ENCODE data around the gene TTLL10.
"Not testable (repeated sequence)": the region's sequence is repeated elsewhere in the genome, so short reads cannot be mapped to it uniquely, and the experiment has no call there.

The TTLL10 gene

DNA sequence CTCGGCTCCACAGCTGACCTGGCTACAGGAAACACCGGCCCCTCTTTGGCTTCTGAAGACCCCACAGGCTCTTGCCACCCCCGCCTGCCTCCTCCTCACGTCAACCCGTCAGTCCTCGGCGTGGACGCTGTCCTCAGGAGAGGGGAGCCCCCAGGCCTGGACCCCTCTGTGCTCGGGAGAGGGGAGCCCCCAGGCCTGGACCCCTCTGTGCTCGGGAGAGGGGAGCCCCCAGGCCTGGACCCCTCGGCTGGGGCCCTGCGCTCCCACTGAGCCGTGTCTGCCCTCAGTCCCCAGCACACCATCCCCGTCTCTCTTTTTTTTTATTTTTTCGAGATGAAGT, 31.8 kb upstream of the TTLL10 start:
- no peak for DNase-seq (ENCODE audit: low spot score)

DNA sequence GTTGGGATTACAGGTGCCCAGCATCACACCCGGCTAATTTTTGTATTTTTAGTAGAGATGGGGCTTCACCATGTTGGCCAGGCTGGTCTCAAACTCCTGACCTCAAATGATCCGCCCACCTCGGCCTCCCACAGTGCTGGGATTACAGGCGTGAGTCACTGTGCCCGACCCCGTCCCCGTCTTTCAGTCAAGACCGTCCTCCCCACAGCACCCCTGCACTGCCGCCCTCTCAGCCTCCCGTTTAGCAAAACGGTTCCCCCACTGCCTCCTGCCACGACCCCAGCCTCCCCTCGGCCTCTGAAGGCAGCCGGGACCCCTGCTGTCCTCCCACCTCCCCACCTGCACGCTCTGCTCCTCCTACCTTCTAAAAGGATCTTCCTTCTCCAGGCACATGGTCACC, 31.3 kb upstream of the TTLL10 start:
- not testable (repeated sequence) for DNase-seq (ENCODE audit: low spot score)

DNA sequence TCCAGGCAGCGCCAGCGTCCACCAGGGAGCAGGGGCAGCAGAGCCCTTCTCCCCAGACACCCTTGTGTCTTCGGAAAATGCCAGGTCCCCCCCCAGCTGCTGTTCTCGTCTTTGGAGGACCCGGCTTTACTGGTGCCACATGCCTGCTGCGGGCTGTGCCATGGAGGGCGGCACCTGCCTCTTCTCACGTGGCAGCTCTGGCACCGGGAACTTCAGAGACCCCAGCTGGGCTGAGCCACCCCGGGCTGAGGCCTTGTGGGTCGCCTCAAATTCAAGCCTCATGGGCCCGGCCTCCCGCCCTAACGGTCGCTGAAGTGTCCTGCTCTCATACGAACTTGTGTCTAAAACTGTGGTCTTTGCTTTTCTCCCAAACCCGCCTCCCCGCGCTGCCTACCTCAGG, 30.8 kb upstream of the TTLL10 start:
- DNase-seq (ENCODE audit: low spot score), result no peak

DNA sequence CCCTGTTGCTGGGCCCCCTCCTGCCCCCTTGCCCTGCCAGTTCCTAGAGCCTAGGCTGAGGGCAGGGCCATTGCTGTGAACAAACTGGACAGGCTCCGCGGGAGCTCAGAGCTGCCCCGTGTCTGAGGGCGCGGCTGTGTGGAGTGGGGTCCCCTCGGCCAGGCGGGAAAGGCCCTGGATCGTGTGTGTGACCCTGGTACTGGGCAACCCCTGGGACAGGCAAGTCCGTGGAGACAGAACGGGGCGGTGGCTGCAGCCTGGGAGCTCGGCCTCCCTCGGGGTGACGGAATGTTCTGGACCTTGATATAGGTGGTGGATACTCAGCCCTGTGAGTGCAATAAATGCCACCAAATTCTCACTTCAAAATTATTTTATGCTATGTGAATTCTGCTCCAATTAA, 30.0 kb upstream of the TTLL10 start:
- no peak for DNase-seq (ENCODE audit: low spot score)

DNA sequence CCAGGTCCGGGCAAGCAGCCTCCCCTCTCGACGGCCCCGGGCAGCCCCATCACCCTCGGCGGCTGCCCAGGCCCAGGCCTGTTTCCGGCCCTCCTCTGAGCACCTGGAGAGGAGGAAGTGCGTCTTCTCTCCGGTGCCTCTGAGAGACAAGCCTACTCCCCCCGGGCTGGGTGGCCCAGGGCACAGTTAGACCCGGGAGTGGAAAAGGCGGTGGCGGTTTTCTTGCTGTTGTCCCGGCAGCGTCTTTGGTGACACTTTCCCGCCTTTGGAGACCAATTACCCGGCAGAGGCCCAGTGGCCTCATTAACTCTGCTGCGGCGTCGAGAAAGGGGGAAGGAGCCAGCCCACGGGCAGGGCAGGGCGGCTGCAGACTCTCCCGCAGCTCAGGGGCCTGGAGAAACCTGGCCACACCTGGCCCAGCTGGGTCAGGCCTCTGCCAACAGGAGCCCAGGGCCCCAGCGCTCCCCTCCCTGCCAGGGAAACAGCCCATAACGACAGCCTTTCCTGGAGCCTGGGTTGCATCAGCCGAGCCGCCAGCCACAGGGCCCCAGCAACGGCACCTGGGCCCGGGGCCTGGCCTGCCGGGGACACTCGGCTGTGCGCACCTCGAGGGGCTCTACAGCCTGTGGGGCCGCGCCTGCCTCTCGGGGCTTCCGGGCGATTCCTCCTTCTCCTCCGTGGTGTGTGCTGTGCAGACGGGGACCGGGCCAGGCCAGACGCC, 29.4 kb upstream of the TTLL10 start:
- DNase-seq (ENCODE audit: low spot score), result peak; percentile 33

DNA sequence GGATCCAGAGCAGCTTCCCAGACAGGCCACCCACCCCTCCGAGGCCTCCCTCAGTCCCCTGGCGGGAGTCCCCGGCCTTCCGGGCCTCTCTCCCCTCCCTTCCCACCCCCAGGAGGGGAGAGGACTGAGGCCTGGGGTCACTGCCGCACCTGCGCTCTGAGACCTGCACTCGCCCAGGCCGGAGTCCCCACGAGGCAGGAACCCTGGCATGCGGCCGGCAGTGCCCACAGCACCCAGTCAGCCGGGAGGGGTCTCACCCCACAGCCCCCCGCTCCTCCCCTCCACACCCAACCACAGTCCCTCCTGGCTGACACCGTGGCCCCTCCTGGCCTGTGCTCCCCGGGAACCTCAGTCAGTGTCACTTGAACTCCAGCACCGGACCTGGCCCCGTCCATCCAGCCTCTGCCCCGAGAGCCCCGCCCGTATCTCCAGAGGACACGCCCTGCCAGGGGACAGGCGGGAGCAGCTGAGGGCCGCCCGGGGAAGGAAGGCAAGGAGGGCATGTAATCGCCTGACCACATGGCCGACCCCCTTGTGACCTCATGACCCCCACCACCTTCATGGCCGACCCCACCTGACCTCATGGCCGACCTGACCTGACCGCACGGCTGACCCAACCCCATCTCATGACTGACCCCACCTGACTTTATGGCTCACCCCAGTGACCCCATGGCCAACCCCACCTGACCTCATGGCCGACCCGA, 28.7 kb upstream of the TTLL10 start:
- no peak for DNase-seq (ENCODE audit: low spot score)

DNA sequence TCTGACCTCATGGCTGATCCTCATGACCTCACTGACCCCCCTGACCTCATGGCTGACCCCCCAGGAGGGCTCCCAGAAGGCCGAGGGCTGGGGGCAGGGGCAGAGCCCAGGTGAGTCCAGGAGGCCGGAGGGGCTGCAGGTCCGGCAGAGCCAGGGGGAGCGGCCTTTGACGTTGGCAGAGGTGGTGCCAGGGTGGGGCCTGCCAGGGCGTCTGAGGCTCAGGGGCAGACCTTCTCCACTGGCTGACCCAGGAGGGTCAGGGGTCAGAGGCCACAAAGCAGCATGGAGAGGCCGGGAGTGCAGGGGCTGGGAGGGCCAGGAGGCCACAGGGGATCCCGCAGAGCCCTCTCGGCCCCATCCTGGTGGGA, 28.1 kb upstream of the TTLL10 start:
- no peak for DNase-seq (ENCODE audit: low spot score)

DNA sequence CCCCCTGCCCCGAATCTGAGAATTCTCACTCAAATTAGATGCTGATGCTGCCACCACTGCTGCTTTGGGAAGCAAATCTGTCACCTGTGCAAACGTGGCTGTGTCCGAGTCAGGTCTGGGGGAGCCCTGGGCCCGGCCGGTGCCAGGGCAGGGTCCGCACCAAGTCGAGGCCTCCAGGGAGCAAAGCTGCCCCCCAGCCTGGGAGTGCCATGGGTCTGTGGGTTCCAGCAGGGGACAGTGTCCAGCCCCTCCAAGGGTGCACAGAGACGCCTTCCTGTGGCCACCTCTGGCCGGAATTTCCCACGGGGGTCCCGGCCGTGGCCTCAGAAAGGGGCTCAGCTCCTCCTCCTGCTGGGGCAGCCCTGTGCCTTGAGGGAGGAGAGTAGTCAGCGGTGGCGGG, 27.7 kb upstream of the TTLL10 start:
- DNase-seq (ENCODE audit: low spot score), result no peak

DNA sequence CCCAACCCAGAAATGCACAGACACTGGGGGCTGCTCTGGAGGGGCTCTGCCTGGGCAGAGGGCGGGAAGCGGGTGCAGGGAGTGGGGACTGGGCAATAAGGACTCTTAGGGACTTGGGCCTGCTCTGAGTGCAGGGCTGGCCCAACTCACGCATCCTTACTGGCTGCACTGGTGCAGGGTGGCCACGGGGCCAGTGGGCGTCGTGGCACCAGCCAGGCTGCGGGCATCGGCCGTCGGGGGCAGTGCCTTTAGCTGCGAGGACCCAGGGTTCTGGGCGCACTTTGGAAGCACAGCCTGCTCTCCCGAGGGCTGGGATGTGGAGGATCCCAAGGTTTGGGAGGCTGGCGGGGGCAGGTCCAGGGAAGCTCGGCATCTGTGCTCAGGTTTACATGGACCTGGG, 27.1 kb upstream of the TTLL10 start:
- DNase-seq (ENCODE audit: low spot score), result no peak

DNA sequence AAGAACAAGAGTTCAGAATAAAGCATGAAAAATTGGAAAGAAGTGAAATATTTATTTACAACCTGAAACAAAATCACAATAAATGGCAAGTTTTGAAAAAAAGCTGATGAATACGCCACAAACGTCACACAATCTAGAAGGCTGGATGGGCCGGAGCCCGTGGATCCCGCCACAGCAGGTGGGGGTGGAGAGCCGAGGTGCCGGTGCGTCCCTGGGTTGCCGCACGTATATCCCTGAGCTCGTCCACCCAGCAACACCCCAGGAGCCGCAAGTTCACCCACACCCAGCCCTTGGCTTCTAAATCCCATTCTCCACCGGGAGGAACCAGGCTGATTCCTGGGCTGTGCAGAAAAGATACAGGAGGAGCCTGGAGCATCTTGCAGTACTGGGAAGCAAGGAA, 25.6 kb upstream of the TTLL10 start:
- DNase-seq (ENCODE audit: low spot score), result no peak

DNA sequence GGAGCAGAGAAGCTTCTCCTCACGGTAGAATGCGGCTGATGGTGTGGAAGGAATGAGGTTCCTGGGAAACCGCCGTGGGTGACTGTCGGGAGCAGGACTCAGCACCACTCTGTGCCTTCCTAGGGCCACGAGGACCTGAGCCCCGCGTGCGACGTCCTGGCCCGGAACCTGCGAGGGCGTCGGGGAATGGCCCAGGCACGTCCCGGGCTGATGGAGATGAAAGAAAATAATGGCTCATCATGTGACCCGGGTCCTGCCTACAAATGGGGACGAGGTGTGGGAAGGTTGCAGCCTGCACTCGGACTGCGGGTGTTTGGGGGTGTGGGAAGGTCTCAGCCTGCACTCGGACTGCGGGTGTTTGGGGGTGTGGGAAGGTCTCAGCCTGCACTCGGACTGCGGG, 25.1 kb upstream of the TTLL10 start:
- DNase-seq (ENCODE audit: low spot score), result no peak

DNA sequence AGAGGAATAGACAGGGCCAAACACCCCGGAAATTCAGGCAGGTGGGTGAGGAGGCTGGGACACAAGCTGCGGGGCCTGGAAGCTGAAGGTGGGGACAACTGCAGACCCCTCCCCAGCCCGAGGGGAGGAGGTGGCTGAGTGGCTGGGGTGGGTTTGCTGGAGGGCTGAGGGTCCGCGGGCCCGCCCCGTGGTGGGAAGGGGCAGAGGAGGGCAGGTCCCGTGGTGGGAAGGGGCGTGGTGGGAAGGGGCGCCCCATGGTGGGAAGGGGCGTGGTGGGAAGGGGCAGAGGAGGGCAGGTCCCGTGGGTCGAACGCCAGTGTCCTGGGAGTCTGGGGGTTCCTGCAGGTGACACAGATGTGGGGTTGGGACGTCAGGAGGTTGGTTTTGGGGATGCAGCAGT, 24.3 kb upstream of the TTLL10 start:
- DNase-seq (ENCODE audit: low spot score), result no peak

DNA sequence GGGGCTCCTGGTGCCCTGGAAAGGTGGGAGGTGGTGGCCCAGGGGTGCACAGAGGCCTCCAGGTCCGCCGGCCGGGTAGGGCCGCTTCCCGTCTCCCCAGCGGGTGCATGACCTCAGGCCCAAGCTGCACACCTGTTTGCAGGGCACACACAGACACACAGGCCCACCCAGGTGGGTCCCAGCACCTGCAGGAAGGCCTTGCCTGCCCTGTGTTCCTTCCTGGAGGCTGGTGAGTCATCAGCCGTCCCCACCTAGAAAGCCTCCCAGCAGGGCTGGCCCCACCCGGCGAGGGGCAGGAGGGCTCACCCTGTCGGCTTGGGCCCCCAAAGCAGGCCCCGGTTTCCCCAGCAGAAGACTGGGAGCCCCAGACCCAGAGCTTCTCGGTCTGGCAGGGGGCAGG, 23.6 kb upstream of the TTLL10 start:
- DNase-seq (ENCODE audit: low spot score), result no peak

DNA sequence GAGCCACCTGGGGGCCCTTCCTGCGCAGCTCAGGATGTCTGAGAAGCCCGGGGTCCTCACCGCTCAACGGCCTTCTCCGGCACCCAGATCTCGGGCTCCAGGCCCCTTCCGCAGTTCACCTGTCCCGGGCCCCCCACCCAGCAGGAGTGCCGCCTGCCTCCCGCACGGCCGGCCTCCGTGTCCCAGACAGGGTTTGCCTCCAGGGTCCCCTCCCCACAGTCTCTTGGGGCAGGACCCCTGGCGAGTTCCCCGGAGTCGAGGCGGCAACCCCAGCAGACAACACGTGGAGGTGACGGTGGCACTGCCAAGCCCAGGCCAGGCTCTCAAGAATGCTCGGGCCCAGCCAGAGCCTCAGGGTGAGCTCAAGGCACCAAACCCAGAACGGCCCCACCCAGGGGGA, 22.4 kb upstream of the TTLL10 start:
- DNase-seq (ENCODE audit: low spot score), result no peak

DNA sequence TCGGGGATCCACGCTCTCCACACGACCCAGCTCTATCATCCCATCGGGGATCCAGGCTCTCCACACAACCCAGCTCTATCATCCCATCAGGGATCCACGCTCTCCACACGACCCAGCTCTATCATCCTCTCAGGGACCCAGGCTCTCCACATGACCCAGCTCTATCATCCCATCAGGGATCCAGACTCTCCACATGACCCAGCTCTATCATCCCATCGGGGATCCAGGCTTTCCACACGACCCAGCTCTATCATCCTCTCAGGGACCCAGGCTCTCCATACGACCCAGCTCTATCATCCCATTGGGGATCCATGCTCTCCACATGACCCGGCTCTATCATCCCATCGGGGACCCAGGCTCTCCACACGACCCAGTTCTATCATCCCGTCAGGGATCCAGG, 21.2 kb upstream of the TTLL10 start:
- not testable (repeated sequence) for DNase-seq (ENCODE audit: low spot score)

DNA sequence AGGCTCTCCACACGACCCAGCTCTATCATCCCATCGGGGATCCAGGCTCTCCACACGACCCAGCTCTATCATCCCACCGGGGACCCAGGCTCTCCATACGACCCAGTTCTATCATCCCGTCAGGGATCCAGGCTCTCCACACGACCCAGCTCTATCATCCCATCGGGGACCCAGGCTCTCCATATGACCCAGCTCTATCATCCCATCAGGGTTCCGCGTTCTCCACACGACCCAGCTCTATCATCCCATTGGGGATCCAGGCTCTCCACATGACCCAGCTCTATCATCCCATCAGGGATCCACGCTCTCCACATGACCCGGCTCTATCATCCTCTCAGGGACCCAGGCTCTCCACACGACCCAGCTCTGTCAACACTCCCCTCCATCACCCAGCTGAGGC, 20.5 kb upstream of the TTLL10 start:
- not testable (repeated sequence) for DNase-seq (ENCODE audit: low spot score)

DNA sequence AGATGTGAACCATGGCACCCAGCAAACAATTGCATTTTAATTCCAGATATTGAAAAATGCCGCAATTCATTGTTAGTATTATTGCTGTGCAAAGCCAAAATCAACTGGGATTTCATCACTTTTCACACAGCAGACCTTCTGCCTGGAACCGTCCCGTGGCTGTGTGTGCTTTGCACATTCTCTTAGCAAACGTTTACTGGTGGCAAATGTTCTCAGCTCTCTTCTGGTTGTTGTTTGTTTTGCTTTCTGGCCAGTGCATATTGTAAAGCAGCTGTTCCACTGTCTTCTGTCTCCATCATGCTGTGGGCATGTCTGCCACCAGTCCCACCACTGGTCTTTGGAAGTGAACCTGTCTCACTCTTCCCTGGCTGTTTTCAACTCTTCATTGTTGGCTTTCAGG, 19.8 kb upstream of the TTLL10 start:
- DNase-seq (ENCODE audit: low spot score), result no peak

DNA sequence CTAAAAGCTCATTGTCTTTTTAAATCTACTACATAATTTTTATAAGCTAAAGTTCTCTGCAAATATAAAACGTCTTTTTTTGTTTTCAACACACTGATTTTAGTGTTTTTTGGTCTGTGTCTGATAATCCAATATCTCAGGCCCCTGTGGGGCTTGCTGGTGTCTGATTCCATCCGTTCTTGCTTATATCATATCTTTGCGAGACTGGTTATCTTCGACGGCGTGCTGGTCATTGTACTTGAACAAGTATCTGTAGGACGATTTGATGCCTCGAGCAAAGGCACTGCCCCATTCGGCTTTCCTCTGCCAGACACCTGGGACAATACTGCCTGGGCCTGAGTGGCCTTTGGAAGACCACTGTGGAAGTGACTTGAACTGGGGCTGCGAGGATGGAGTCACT, 18.4 kb upstream of the TTLL10 start:
- DNase-seq (ENCODE audit: low spot score), result no peak

DNA sequence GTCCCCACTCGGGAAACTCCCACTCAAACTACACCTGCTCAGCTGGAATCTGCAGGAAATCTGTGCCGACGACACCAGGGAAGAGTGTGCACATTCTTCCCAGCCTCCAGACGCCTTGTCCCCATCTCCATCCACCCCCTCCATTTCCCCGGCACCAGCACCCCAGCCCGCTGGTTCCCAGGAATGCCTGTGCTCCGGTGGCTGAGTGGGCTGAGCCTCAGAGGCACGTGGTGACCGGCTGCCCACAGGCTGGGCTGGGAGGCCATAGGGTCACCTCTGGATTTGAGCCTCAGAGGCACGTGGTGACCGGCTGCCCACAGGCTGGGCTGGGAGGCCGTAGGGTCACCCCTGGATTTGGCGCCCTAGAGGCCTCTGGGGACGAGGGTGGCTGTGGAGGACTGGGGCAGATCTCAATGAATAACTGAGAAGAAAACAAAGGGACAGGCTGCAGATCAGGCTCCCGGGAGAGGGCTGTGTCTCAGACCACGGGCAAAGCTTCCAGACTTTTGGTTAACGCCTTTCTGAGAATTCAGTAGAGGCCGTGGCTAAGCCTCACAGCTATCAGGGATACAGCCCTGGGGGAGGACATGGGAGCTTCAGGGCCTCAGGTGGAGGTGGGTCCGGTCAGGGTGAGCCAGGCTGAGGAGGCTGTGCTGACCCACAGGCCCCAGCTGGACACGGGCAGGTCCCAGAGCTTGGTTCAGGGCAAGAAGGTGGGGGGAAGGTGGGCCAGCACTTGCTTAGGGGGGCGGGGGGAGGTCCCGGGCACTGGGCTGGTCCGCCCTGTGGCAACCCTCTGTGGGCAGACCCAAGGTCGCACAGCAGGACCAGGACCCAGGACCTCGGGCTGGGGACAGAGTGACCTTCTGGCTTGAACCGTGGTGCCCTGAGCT, 17.3 kb upstream of the TTLL10 start:
- DNase-seq (ENCODE audit: low spot score), result peak; percentile 69

DNA sequence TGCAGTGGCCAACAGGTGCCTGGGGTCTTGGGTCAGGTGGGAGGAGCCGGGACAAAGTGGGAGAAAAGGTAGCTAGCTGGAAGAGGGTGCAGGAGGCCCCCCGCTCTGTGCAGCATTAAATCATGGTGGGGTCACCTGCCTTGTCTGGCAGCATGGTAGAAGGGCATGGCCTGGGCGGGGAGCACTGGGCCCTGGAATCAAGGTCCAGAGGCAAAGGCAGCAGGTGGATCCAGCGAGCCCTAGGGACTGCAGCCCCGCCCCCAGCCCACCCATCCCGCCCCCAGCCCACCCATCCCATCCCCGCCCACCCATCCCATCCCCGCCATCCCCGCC, 16.7 kb upstream of the TTLL10 start:
- DNase-seq (ENCODE audit: low spot score), result no peak

DNA sequence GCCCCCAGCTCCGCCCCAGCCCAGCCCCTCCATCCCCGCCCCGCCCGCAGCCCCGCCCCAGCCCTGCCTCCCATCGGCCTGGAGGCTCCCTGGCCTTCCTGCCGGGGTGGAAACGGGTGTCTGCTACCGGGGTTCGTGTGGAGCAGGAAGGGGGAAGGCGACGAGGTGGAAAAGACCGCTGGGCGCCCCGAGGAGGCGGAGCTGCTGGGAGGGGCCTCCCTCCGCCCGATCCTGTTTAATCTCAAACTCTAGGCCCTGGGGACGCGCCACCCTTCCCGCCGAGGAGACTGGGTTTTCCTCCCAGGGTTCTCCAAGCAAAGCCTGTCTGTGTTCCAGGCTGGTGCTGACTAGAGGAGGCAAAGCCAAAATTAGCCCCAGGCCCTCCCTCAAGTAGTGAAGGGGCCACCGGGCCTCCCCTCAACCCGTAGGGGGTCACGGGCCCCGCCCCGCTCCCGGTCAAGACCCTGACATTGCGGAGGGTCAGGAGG, 16.2 kb upstream of the TTLL10 start:
- peak; percentile 94 for DNase-seq (ENCODE audit: low spot score)

DNA sequence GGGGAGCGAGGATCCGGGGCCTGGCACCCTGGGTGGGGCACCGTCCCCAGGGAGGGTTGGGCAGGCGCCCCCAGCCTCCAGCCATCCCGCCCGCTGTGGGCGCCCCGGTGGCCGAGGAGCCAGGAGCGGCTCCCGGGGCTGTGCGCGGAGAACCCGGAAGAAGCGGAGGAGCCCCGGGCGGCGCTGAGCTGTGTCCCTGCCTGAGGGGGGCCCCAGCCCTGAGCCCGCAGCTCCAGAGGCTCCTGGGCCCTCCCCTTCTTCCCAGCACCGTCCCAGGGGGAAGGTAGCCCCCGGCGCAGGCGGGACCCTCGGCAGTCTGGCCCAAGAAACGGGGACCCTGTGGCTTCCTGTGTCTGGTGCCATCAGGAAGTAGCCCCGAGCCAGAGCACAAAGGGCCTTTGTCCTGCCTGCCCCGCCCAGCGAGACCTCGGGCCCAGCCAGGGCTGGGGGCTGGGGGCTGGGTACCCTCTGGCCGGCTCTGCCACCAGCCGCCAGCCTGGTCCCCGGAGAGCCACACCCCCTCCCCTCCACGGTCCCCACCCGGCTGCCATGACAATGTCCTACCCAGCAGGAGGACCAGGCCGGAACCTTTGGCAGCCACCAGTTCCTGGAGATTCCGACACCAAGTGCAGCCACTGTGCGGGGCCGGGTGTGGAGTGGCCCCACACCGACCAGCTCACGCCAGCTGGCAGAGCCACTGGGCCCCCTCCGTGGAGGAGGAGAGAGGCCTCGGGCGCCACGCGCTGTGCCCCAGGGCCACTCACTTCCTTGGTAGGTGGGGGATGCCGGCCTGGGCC, 15.6 kb upstream of the TTLL10 start:
- peak; percentile 69 for DNase-seq (ENCODE audit: low spot score)

Data from kidney tubule cell (primary cell).